Omental fat pad (tissue), 4 donors: ENCODE results near the gene FBXO40. TPM values are rescaled to one million over a fixed set of nuclear protein-coding genes. Genes with fewer than 3 reads are reported as not detected.
"Not testable (repeated sequence)": the region's sequence is repeated elsewhere in the genome, so short reads cannot be mapped to it uniquely, and the experiment has no call there.

Experiments used
- ATAC-seq: fragments of 150-250 bp; one replicate; pipeline ENCODE4 v1.9.1; 2016; ENCODE audit warnings: mild to moderate bottlenecking, moderate library complexity; ENCODE audit not compliant: low FRiP score
- DNase-seq: peaks from one replicate; pipeline ENCODE4 v3.0.0-alpha.2; 2019; ENCODE audit warnings: low spot score
- CTCF ChIP-seq, 3 donors: fragments of 450-650 bp; IDR thresholded peaks; one replicate each; pipeline ENCODE4 v1.5.1; 2016 to 2017; ENCODE audit warnings: antibody characterized with exemption in 3 of 3, mild to moderate bottlenecking in 3 of 3, moderate library complexity in 2 of 3
- total RNA-seq, 4 donors: library from RNA; depleted of rRNA; stranded (reverse); fragments of >200 nt; gene quantifications; one replicate each; pipeline ENCODE4 v1.1.0, GENCODE V29; 2016

FBXO40 gene
- total RNA-seq, 4 donors from 2014 or later: 0.06 to 0.32 TPM; not detected in 2

- ATAC-seq (no peak), DNase-seq (no peak)
Measured at GRCh38 chr3:121562148-121562547, 31.0 kb upstream of the FBXO40 start.

DNA sequence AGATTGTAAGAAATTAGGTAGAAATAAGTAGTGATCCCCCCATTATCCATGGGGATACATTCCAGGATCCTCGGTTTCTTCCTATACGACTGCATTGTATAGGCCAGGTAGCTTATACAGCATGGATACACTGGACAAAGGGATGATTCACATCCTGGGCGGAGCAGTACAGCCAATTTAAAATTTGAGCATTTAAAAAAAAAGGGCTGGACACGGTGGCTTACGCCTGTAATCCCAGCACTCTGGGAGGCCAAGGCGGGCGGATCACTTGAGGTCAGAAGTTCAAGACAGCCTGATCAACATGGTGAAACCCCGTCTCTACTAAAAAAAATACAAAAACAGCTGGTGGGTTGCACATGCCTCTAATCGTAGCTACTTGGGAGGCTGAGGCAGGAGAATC is 26.4 kb upstream of the FBXO40 start:
- DNase-seq: no peak
- ATAC-seq: no peak

More at GRCh38 chr3:121562148-121562547, 31.0 kb upstream of the FBXO40 start:
- no peak for TF ChIP-seq CTCF (IDR thresholded peaks at IDR 0.05)

DNA sequence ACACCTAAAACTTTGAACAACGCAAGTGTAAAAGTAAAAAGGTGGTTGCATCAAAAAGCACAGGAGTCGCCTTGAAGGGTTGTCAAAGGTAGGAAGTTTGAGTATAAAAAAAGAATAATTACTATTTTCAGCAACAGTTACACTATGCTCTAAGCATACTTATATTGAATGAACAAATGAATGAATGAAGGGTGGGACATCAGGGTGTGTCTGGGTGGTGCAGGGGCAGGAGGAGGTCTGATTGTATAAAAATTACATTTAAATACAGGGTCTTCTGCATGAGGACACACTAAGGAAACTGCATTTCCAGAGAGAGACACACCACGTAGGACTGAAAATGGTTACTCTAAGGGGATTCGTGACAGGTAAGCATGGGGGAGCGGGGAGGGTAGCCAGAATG is 25.5 kb upstream of the FBXO40 start, which contains the start of gene ARGFX:
Gene ARGFX (plus strand): TSS at position 301 of the 400 bp plus-strand sequence. CDS start 2,765 bp downstream, outside the sequence.
- ATAC-seq (no peak), DNase-seq (no peak)
- TF ChIP-seq CTCF (IDR thresholded peaks at IDR 0.05): no peak

More for the DNA sequence above, 26.4 kb upstream of the FBXO40 start:
- TF ChIP-seq CTCF (IDR thresholded peaks at IDR 0.05): no peak

DNA sequence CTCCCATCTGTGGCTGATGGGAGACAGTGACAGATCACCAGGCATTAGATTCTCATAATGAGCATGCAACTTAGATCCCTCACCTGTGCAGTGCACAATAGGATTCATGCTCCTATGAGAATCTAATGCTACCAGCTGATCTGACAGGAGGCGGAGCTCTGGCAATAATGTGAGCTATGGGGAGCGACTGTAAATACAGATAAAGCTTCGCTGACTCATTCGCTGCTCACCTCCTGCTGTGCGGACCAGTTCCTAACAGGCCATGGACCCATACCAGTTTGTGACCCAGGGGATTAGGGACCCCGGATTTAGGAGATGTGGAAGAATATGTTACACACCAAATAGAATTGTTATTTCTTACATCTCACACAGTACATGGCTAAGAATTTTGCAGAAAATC is 18.7 kb upstream of the FBXO40 start:
- DNase-seq (no peak), ATAC-seq (no peak)
- TF ChIP-seq CTCF (IDR thresholded peaks at IDR 0.05): no peak

DNA sequence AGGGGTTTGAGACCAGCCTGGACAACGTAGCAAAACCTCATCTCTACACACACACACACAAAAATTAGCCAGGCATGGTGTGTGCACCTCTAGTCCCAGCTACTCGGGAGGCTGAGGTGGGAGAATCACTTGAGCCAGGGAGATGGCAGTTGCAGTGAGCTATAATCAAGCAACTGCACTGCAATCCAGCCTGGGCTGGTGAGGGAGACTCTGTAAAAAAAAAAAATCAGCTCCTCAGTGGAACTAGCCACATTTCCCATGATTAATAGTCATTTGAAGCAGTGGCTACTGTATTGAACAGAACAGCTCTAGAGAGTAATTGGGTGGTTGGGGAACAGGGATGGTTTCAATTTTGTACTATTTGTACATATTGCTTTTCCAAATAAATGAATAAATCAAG is 11.5 kb upstream of the FBXO40 start:
- DNase-seq: no peak
- ATAC-seq: no peak
- TF ChIP-seq CTCF (IDR thresholded peaks at IDR 0.05): no peak

DNA sequence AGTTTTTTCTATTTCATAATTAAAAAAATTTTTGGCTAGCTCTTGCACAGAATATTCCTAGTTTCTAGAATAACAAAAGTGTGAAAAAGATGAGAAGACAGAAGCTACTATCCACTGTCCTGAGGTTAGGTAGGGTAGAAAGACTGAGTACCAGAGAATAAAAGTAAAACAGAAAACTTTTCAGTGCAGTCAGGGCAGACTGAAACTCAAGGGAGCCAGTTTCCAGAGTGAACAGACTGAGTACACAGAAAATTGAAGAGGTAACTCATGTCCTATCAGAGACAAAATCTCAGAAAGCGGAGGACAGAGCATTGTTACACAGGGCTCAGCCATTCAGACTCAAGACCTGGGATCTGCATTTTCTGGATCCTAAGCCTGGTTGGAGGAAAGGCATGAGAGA is 8.8 kb upstream of the FBXO40 start:
- no peak for DNase-seq
- no peak for TF ChIP-seq CTCF (IDR thresholded peaks at IDR 0.05)
- no peak for ATAC-seq

- not testable (repeated sequence) for DNase-seq, ATAC-seq
Measured at GRCh38 chr3:121593806-121594205, 627 bp downstream of the FBXO40 start.

- no peak for DNase-seq
- no peak for TF ChIP-seq CTCF (IDR thresholded peaks at IDR 0.05)
- ATAC-seq: no peak
Measured at GRCh38 chr3:121594850-121595249, 1.7 kb downstream of the FBXO40 start.
